Spleen (tissue), 7 donors: Measurements from ENCODE around the gene NTN4.

Source experiments
- POLR2A ChIP-seq, 3 donors: fragments of 450-650 bp; IDR thresholded peaks; one replicate each; pipeline ENCODE4 v1.5.1; 2017; ENCODE audit warnings: antibody characterized with exemption in 3 of 3, mild to moderate bottlenecking in 1 of 3
- TF ChIP-seq, protein P1 (sequence below), 11 experiments: fragments of 200-600 bp in 7 of 11; fragments of 450-650 bp in 4 of 11; sonication (generic) in 4 of 11; IDR thresholded peaks in 8 of 11; conservative IDR thresholded peaks in 3 of 11; 1 replicate in 7 of 11; 2 replicates in 4 of 11; pipeline versions ENCODE4 v1.4.0 to v1.8.0; 2016 to 2021; ENCODE audit warnings: antibody characterized with exemption in 11 of 11, inconsistent platforms in 4 of 11, mild to moderate bottlenecking in 1 of 11
- donor health status: DM: no; HTN: no; CAD: no; lungs with moderate emphysema.
- donor health status: DM: no; HTN: no; CAD: no.
- donor health status: DM: no; HTN: no; CAD: no.

DNA sequence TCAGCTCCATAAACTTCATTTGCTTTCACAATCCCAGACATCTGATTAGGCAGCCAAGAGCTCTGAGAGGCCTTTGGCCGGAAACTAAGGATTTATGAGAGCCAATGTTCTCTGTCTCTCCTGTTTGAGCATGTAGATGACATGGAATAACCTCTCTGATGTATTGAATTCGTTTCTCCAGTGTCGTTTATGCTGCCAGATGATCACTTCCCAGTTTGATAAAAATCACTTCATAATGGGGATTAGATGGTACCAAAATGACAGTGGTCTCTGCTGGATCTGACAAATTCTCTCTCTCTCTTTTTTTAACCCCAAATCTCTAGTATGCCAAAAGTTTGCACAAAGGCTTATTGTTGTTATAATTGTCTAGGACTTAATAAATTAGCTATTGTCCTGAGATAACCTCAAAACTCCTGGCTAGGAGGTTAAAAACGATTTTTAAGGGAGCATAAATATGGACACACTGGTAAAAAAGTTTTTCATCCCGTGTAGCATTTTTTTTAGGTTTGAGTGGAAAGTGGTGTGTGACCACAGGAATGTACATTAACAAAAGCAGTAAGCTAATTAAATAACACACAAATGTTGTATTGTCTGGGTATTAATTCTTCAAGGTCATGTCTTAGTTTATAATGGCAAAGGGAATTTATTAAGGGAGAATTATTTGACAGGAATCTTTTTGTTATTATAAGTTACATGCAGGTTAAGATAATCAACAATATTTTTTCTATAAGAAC, 156.7 kb downstream of the NTN4 start:
- TF ChIP-seq POLR2A (IDR thresholded peaks at IDR 0.05), result no peak
- TF ChIP-seq, protein P1, sequence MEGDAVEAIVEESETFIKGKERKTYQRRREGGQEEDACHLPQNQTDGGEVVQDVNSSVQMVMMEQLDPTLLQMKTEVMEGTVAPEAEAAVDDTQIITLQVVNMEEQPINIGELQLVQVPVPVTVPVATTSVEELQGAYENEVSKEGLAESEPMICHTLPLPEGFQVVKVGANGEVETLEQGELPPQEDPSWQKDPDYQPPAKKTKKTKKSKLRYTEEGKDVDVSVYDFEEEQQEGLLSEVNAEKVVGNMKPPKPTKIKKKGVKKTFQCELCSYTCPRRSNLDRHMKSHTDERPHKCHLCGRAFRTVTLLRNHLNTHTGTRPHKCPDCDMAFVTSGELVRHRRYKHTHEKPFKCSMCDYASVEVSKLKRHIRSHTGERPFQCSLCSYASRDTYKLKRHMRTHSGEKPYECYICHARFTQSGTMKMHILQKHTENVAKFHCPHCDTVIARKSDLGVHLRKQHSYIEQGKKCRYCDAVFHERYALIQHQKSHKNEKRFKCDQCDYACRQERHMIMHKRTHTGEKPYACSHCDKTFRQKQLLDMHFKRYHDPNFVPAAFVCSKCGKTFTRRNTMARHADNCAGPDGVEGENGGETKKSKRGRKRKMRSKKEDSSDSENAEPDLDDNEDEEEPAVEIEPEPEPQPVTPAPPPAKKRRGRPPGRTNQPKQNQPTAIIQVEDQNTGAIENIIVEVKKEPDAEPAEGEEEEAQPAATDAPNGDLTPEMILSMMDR (IDR thresholded peaks at IDR 0.05 in 8 of 11, conservative IDR thresholded peaks at IDR 0.05 in 3 of 11), result no peak
